Endodermal cell (in vitro differentiated cells): ENCODE data around the gene SLC12A4. TPM values are rescaled to one million over a fixed set of nuclear protein-coding genes. Genes with fewer than 3 reads are reported as not detected.

Source experiments
- DNase-seq: peaks from one replicate; pipeline ENCODE4 v3.0.0-alpha.2; 2017
- H3K27ac ChIP-seq: 2 replicates; pipeline ENCODE4 v1.5.1; 2013; ENCODE audit warnings: mild to moderate bottlenecking, low read depth, low read length, moderate library complexity
- H3K27me3 ChIP-seq: 2 replicates; pipeline ENCODE4 v1.6.1; 2013; ENCODE audit warnings: mild to moderate bottlenecking, low read length, moderate library complexity; ENCODE audit not compliant: insufficient read depth, control insufficient read depth, poor library complexity, severe bottlenecking
- H3K36me3 ChIP-seq: 2 replicates; pipeline ENCODE4 v1.7.0; 2013; ENCODE audit warnings: mild to moderate bottlenecking, low read length, moderate library complexity; ENCODE audit not compliant: control insufficient read depth, insufficient read depth
- H3K4me1 ChIP-seq: one replicate; pipeline ENCODE4 v1.7.0; 2013; ENCODE audit warnings: low read length; ENCODE audit not compliant: control insufficient read depth, insufficient read depth
- H3K4me3 ChIP-seq: 2 replicates; pipeline ENCODE4 v1.5.1; 2013; ENCODE audit warnings: mild to moderate bottlenecking, low read length, moderate library complexity
- H3K9ac ChIP-seq: 2 replicates; pipeline ENCODE4 v1.6.1; 2013; ENCODE audit warnings: mild to moderate bottlenecking, low read length, moderate library complexity; ENCODE audit not compliant: poor library complexity, severe bottlenecking; ENCODE audit errors: extremely low read depth
- H3K9me3 ChIP-seq: 2 replicates; pipeline ENCODE4 v1.6.1; 2013; ENCODE audit warnings: mild to moderate bottlenecking, low read length, moderate library complexity; ENCODE audit not compliant: control insufficient read depth
- H3K27ac Mint-ChIP-seq: 2 replicates; pipeline ENCODE4 v1.8.0; 2020; ENCODE audit warnings: mixed read lengths
- H3K27me3 Mint-ChIP-seq: 2 replicates; pipeline ENCODE4 v1.8.0; 2021; ENCODE audit warnings: mild to moderate bottlenecking, mixed read lengths; ENCODE audit not compliant: insufficient read depth
- H3K36me3 Mint-ChIP-seq: 2 replicates; pipeline ENCODE4 v1.8.0; 2020; ENCODE audit warnings: low read depth, mixed read lengths
- H3K4me1 Mint-ChIP-seq: 2 replicates; pipeline ENCODE4 v1.8.0; 2020; ENCODE audit warnings: mixed read lengths
- H3K4me3 Mint-ChIP-seq: 2 replicates; pipeline ENCODE4 v1.8.0; 2020; ENCODE audit warnings: mild to moderate bottlenecking, moderate library complexity, mixed read lengths
- H3K9me3 Mint-ChIP-seq: 2 replicates; pipeline ENCODE4 v1.8.0; 2020; ENCODE audit warnings: mild to moderate bottlenecking, mixed read lengths
- WGBS, 2 experiments: methylation state at CpG; one replicate each; pipeline versions ENCODE4 v1.1.5 to v1.1.7; 2013; ENCODE audit warnings: missing lambda C conversion rate in 2 of 2, mixed read lengths in 1 of 2; ENCODE audit not compliant: insufficient coverage in 1 of 2, insufficient read length in 1 of 2; 5-methylcytosine and 5-hydroxymethylcytosine counted together
- total RNA-seq, 2 donors: library from RNA; stranded (reverse); fragmentation: NEBNext Ultra II Directional in 1 of 2; extraction: Animal tissue kit (Norgen Biotek cat#: 25700) in 1 of 2; gene quantifications; 2 replicates in 1 of 2; 3 replicates in 1 of 2; pipeline ENCODE4 v1.2.1, GENCODE V29; 2021
- TF ChIP-seq, protein P1 (sequence below): fragments of 200-600 bp; sonication (generic); conservative IDR thresholded peaks from 2 replicates; pipeline ENCODE4 v1.5.0; 2021; ENCODE audit warnings: antibody characterized with exemption, mild to moderate bottlenecking

SLC12A4 gene
- total RNA-seq, 2 donors from 2014 or later = 37.9 to 43.4 TPM

DNA sequence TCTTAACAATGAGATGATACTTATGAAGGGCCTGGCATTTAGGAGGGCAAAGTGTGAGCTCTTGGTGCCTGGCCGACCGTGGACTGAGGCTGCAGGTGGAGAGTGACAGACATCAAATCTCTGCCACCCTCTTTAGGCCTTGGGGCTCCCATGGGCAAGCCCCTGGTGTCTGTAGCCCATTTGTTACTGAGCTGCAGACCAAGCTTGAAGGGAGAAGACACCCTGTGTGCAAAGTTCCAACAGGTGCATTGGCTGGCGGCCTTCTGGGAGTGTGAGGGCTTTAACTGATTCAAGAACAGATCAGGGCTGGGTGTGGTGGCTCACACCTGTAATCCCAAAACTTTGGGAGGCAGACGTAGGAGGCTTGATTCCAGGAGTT is 36.0 kb downstream of the SLC12A4 start:
- H3K27me3 Mint-ChIP-seq = no peaks in the 10 kb centered on the region
- Histone ChIP-seq H3K27ac (no peak overlapping the region), H3K4me3 (no peak overlapping the region), H3K36me3 (peaks cover 15% of the 10 kb centered on the region), H3K9ac (no peak overlapping the region), H3K9me3 (no peaks in the 10 kb centered on the region), H3K4me1 (no peaks in the 10 kb centered on the region), H3K27me3 (no peaks in the 10 kb centered on the region)
- no peak overlapping the region for H3K27ac Mint-ChIP-seq
- no peak for DNase-seq
- TF ChIP-seq, protein P1, sequence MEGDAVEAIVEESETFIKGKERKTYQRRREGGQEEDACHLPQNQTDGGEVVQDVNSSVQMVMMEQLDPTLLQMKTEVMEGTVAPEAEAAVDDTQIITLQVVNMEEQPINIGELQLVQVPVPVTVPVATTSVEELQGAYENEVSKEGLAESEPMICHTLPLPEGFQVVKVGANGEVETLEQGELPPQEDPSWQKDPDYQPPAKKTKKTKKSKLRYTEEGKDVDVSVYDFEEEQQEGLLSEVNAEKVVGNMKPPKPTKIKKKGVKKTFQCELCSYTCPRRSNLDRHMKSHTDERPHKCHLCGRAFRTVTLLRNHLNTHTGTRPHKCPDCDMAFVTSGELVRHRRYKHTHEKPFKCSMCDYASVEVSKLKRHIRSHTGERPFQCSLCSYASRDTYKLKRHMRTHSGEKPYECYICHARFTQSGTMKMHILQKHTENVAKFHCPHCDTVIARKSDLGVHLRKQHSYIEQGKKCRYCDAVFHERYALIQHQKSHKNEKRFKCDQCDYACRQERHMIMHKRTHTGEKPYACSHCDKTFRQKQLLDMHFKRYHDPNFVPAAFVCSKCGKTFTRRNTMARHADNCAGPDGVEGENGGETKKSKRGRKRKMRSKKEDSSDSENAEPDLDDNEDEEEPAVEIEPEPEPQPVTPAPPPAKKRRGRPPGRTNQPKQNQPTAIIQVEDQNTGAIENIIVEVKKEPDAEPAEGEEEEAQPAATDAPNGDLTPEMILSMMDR = no peak
- peaks cover 24% of the 10 kb centered on the region for H3K4me1 Mint-ChIP-seq
- H3K36me3 Mint-ChIP-seq = peaks cover 18% of the 10 kb centered on the region
- WGBS, 2 experiments = 96 to 97% methylated on average over 3 to 4 of the region's 4 CpGs
- H3K9me3 Mint-ChIP-seq = no peaks in the 10 kb centered on the region
- no peak overlapping the region for H3K4me3 Mint-ChIP-seq

DNA sequence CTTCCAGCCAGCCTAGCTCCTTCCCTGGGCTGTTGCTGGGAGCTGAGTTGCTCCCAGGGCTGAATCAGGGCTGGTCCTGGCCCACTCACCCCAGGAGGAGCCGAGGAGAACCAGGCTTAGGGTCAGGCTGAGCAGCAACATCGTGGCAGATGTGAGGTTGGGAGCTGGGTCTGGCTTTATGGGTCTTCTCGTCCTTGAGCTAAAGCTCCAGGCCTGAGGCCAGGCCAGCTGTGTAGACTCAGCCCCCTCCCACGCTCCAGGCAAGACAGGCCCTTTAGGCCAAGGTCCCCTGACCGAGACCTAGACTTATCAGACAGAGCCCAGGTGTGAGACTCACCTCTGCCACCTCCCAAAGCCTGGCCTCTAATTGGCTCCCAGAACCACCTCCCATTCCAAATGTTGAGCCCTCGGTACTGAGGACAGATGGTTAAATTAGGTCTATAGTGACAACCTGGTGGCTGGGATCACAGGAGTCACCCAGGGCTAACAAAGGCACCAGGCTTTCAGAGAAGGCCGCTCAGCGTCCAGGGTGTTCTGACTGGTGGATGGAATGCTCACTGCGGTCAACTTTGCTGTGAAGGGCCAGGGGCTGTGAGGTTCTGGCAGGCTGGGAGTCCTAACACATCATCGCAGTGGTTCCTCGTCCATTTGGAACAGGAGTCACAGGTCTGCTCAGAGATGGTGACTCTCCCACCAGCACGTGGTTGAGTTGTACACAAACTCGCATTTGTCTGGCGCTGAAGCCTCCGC is 36.5 kb downstream of the SLC12A4 start, which contains the start of gene CTRL:
TSS of gene CTRL (minus strand) at position 151 of the 750 bp plus-strand sequence. CDS start at position 141, 10 bp downstream.
- Histone ChIP-seq H3K9ac (no peak within 1 kb of the TSS), H3K36me3 (peaks cover 15% of the 10 kb centered on the region), H3K9me3 (no peaks in the 10 kb centered on the region), H3K27ac (no peak within 1 kb of the TSS), H3K4me1 (no peaks in the 10 kb centered on the region), H3K27me3 (no peaks in the 10 kb centered on the region), H3K4me3 (no peak within 1 kb of the TSS)
- Mint-ChIP-seq H3K36me3 (peaks cover 18% of the 10 kb centered on the region), H3K4me1 (peaks cover 20% of the 10 kb centered on the region), H3K27ac (peak within 1 kb of the TSS; percentile 55), H3K27me3 (no peaks in the 10 kb centered on the region), H3K4me3 (no peak within 1 kb of the TSS), H3K9me3 (no peaks in the 10 kb centered on the region)
- TF ChIP-seq, protein P1 = peak; percentile 68
- WGBS, 2 experiments = 94 to 95% methylated on average over 13 to 15 of the region's 15 CpGs
- peak; percentile 81 for DNase-seq

DNA sequence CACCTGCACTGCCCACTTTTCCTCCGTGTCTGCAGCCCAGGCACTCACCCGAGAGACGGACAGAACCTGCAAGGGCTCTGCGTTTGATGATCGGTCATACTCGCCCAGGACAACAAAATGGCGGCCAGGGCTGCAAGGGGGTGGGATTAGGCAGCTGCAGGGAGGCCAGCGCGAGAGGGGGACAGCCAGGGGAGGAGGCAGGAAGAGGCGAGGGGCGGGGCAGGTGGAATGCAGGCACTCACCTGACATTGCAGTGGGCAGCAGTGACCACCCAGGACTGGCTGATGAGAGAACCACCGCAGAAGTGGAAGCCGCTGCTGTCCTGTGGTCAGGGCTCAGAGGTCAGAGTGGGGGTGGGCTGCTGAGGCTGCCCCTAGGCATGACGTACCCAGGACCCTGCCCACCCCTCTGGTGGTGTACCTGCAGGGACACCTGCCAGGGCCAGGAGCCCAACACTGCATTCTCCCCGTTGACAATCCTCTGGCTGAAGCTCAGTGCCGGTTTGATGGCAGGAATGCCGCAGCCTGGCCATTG is 37.7 kb downstream of the SLC12A4 start:
- Mint-ChIP-seq H3K27ac (no peak overlapping the region), H3K4me3 (no peak overlapping the region)

More for the DNA sequence above, 37.7 kb downstream of the SLC12A4 start:
- Histone ChIP-seq H3K4me1 (no peaks in the 10 kb centered on the region), H3K9me3 (no peaks in the 10 kb centered on the region), H3K27ac (no peak overlapping the region), H3K36me3 (peaks cover 15% of the 10 kb centered on the region), H3K27me3 (no peaks in the 10 kb centered on the region), H3K4me3 (no peak overlapping the region), H3K9ac (no peak overlapping the region)
- no peaks in the 10 kb centered on the region for H3K27me3 Mint-ChIP-seq
- no peaks in the 10 kb centered on the region for H3K9me3 Mint-ChIP-seq
- peaks cover 18% of the 10 kb centered on the region for H3K36me3 Mint-ChIP-seq
- WGBS, 2 experiments = 93 to 96% methylated on average over 9 to 17 of the region's 17 CpGs
- TF ChIP-seq, protein P1 = no peak
- DNase-seq = no peak
- H3K4me1 Mint-ChIP-seq = peaks cover 19% of the 10 kb centered on the region
